NCI-H774 (cell line): ENCODE data around the gene LGMN.

Experiments used
- DNase-seq: peaks from one replicate; lab custom pipeline; 2025; lab: John Stamatoyannopoulos, UW

The LGMN gene

DNA sequence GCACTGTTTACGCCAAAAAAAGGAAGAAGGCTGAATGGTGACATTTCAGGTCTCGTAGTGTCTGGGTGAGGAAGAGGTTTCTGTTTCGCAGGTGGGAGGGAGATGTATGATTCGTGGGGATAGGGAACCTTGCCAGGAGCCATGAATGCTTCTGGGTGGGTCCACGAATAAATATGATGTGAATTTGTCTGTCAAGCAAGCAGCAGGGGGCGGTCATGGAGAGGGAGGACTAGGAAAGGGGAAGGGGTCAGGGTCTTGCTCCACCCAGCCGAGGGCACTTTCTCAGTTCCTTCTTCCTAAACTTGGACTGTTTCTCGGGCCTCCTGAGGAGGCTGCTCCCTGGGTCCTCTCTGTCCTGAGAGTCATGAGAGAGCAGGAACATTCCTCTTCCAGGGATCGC, 72.5 kb downstream of the LGMN start:
- no peak for DNase-seq

DNA sequence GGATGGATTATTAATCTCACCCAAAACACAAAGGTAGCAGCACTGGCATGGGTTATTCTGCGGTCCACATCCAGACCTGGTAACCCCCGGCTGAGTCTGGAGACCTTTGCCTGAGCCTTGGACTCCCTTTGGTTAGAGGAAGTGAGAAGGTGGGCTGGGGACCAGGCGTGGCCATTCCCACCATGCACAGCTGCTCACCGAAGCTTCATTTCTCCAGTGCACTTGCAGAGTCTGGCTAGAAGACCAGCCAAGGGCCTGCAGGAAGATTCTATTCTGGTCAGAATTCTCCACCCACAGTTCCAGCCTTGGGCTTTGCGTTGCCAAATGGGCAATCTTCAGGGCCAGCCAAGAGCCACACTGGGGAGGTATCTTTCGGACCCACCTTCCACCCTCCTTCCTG, 73.0 kb downstream of the LGMN start:
- DNase-seq: no peak

DNA sequence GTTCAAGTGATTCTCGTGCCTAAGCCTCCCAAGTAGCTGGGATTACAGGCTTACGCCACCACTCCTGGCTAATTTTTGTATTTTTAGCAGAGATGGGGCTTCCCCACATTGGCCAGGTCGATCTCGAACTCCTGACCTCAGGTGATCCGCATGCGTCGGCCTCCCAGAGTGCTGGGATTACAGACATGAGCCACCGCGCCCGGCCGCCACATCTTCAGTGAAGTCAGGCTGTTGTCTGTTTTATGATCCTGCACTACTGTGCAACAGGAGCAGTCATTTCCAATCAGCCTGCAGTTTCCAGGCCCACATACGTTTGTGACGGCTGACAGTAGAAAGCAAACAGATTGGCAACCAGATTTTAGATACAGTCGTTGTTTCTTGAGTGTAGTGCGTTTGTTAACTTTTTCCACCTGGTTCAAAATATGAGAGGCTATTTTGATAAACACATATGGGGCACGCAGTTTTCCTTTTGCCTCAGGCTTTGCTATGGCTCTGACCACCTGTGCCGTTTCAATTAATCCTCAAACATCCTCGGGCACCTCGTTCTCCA, 74.8 kb downstream of the LGMN start:
- DNase-seq: no peak

DNA sequence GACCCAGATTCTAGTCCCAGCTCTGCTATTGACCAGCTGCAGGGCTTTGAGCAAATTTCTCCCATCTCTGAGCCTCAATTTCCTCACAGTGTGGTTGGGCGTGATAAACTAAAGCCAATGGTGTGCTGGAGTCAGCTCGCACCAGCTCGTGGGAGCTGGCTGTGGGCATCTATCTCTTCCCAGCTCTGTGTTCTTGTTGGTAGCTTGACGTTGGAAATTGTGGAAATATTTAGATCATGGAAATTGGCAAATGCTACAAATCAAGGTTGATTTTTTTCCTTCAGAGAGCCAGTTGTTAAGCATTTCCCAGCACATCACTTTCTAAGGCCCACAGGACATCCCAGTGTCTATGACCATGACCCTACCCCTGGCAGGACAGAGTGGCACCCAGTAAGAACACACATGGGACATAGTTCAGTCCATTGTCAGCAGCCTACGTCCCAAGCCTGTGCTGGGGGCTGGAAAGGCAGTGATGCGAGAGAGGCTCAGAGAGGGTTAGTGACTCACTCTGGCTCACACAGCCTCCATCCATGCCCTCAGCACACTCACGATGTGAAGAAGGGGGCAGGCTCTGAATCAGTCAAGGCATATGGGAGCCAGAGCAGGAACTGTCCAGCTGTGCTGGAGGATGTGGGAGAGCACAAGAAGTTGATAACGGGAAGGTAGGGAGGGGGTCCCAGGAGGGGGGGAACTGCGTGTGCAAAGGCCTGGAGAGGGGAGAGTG, 77.6 kb downstream of the LGMN start:
- no peak for DNase-seq

DNA sequence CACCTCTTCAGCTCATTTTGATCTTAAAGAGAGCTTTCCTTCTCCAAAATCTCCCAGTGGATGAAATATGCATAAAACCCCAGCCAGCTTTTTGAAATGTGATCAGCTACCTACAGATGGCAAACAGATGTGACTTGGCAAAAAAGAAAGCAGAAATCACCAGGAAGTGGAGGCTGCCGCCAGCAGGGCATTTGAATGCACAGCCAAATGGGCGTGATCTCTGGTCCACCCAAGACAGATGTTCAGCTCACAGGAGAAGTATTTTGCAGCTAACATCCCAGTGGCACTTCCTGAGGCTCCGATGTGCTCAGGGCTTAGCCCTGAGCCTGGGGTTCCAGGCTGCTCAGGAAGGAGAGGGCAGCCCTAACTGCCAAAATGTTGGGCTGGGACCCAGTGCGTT, 78.3 kb downstream of the LGMN start:
- DNase-seq: no peak

DNA sequence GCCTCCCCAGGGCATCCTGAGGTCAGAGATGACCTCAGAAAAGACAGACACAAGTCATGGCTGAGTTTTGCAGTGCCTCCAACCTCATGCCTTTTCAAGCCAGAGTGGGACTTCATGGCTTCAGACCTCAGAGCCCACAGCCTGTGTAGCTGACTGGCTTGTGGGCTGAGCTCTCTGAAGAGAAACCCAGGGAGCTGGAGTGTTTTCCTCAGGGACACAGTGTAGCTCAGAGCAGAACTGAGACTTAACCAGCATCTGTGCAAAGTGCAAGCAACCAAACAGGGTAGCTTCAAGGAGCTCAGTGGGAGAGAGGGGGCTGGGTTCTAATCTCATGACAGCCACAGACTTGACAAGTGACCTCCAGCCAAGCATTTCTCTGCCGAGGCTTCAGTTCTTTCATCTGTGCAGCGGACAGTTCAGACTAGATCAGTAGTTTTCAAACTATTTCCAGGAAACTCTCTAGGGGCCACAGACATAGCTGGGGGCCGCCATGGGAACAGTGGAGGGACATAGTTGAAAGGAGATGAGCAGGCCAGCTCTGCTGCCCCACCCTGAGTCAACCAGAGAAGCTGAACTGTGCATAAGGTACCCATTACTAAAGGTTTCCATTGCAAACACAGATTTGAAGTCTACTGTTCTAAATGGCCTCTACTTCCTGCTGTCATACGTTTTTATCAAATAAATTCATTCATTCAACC, 80.0 kb downstream of the LGMN start:
- DNase-seq: no peak

DNA sequence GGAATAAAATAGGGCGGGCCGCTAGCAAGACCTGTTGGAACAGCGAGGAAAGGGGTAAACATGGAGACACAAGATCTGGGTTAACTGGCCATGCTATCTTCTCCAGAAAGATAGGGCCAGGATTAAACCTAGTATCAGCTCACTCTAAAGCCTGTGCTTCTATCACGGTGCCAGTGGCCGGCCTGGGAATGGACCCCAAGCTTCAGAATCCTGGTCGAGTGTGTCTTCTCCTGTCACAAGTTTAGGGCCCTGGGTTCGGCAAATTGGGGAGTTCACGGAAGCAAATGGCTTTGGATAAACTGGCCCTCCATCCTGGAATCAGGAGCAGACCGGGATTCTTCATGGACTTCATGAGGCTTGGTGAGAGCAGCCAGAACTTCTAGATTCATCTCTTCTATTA, 82.2 kb downstream of the LGMN start:
- DNase-seq: no peak

DNA sequence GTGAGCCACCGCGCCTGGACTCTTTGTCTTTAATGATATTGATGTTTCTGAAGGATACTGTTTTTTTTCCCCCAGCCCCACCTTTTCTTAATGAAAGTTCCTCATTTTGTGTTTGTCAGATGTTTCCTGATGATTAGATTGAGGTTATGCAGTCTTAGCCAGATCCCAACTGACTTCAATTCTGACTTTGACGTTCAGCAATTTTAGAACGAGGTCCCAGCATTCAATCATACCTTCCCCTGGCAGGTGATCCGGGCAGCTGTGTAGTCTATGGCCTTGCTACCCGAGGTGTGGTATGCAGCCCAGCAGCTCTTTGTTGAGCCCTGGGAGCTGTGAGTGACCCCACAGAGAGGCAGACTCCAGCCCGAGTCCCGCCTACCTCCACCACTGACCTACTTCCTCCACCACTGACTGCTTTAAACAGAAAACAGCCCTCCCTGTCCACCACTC, 82.7 kb downstream of the LGMN start:
- no peak for DNase-seq

DNA sequence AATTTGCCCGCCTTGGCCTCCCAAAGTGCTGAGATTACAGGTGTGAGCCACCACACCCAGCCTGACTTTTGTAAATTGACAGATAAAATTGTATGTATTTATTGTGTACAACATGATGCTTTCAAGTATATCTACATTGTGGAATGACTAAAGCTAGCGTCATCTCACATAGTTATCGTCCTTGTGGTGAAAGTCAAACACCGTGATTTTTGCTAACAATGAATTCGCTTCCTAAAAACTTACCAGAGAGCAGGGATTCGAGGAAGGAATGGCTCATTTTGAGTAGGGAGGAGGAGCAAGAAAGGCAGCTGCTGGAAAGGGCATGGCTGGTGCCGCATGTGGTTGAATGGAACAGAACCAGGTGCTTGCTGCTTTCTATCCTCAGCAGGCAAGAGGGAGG, 85.4 kb downstream of the LGMN start:
- DNase-seq: no peak

DNA sequence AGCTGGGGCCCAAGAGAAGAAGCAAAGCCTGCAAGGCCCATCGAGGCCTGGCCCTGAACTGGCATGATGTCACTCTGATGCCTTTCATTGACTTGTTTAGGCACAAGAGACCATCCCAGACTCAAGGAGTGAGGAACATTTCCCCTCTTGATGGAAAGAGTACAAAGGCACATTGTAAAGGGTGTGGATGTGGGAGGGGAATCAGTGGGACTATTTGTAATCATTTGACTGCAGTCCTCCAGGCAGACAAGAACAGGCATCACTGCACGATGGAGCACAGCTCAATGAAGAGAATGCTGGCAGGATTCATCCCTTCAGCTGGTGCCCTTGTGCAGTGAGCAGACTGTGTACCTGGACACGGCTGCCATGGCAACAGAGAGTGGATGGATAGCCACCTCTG, 87.9 kb downstream of the LGMN start:
- no peak for DNase-seq

DNA sequence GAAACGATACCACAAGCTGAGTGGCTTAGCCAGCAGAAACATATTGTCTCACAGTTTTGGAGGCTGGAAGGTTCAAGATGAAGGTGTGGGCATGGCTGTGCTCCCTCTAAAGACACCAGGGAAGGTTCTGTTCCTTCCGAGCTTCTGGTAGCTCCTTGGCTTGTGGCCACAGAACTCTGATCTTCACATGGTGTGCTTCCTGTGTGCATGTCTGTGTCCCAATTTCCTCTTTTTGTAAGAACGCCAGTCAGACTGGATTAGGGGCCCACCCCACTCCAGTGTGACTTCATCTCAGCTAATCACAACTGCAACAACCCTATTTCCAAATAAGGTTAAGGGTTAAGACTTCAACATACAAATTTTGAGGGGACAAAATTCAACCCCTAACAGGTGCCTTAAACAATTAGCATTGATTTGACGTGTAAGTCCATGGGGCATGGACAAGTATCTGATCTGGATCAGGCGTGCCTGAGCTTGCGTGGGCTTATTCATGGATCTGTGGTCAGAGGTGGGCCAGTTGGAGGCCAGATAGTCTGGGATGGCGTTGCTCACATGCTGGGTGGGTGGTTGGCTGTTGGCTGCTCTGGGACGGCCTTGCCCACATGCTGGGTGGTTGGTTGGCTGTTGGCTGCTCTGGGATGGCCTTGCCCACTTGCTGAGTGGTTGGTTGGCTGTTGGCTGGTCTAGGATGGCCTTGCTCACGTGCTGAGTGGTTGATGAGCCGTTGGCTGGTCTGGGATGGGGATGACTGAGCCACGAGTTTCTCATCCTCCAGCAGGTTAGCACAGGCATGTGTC, 88.5 kb downstream of the LGMN start:
- DNase-seq: no peak

DNA sequence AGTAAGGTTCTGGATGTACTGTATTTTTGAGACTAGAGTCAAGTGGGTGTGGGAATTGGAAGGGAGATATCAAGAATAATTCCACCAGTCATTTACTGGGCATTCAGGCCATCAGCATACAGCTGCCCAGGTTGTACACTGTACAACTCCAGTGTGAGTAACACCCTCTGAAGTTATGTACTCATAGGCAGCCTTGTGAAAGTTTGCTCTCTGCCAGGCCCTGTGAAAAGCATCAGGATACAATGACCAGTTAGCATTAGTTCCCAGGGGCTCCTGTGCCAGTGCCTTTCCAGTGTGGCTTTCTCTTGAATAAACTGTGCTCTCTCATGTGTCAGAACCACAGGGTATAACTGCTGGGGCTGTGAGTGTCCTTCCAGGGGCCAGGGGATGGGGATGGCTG, 89.7 kb downstream of the LGMN start:
- DNase-seq: no peak

DNA sequence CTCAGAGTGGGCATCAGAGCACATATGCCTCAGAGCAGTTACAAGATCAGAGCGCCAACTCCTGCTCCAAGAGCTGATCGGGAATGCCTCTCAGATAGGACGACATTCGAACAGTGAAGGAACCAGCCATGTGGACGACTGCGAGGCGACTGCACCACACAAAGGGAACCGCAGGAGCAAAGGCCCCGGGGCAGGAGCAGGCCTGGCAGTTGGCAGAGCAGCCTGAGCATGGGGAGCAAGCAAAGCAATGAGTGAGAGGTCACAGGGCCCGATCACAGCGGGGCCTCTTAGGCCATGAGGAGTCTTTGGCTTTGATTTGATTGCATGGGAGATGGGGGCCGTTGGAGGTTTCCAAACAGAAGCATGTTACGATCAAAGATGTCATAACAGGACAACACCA, 90.3 kb downstream of the LGMN start:
- DNase-seq: no peak

DNA sequence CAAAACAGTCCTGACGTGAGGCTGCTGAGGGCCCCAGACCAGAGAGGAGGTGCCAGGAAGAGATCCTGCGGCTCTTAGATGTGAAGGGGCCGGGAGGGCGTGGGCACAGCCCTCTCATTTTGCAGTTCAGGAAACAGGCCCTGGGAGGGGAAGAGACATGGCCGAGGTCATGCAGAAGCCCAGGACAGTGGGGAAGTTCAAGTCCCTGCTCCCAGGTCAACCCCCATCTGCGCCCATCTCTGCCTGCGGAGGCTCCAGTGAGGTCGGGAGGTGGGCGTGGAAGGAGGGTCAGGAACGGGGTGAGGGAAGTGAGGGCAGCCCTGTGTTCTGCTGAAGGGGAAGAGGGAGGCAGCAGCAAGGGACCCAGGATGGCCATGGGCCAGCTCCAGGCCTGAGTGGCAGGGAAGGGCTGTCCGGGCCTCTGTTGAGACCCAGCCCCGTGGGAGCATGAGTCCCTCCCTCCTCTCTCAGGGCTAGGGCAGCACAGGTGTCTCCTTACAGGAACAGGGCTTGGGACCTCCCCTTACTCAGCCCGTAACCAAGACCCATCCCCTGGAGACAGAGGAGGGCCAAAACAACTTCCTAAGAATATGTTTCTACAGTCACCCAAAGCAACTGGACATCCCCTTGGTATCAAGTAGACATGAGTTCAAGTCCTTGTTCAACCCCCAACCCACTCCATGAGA, 90.8 kb downstream of the LGMN start:
- no peak for DNase-seq

DNA sequence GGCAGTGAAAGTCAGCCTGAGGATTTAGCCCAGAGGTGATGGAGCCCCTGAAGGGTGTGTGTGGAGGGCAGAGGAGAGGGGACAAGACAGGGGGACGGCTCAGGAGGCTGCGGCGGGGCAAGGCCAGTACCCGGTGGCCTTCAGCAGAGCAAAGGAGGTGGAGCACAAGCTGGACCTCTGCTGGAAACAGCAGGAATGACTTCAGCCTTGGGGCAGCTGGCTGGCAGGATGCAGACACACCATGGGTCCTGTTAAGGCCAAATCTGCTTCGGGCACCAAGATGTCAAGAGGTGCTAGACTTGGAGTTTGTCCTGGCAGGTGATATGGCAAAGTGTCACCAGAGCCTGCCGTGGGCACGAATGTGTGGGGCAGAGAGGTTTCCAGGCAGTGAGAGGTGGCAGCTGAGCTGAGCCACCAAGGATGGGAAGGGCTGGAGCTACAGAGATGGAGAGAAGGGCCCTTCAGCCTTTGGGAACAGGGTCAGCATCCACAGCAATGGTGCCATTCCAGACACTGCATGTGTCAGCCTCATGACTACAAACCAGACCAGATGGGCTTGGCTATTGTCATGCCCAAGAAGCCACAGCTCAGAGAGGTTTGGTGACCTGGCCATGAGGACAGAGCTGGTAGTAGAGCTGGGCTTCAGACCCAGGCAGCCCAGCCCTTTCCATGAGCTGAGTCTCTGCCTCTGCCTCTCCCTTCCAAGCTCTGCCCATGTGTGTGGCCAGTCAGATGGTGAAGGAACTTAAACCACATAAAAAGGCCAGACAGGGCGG, 91.9 kb downstream of the LGMN start:
- DNase-seq: no peak

DNA sequence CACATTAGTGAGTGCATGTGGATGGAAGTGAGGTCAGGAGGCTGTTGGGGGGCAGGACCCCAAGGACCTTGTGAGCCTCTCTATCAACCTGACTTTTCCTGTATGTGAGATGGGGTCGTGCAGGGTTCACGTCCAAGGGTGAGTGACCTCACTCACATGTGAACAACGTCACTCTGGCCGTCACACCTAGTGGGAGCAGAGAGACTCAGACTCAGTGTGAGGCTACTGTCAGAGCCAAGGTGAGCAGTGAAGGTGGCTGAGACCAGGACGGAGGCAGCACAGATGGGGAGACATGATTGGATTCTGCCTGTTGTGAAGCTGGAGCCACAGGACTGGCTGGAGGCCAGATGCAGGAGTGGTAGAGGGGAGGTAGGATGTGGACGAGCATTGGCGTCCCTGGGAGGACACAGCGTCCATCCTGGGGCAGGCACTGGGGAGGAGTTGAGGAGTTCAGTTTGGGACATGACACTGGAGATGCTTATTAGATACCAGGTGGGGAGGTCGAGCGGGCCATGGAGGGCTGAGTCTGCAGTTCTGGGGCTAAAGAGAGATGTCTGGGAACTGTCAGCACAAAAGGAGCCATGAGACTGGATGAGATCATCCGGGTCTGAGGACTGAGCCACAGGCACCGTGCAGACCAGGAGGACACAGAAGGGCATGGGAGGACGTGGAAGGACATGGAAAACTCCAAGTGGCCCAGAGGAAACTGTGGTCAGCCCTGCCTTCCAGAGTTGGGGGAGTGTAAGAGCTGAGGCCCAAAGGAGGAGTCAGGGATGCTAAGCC, 92.8 kb downstream of the LGMN start:
- DNase-seq: no peak

DNA sequence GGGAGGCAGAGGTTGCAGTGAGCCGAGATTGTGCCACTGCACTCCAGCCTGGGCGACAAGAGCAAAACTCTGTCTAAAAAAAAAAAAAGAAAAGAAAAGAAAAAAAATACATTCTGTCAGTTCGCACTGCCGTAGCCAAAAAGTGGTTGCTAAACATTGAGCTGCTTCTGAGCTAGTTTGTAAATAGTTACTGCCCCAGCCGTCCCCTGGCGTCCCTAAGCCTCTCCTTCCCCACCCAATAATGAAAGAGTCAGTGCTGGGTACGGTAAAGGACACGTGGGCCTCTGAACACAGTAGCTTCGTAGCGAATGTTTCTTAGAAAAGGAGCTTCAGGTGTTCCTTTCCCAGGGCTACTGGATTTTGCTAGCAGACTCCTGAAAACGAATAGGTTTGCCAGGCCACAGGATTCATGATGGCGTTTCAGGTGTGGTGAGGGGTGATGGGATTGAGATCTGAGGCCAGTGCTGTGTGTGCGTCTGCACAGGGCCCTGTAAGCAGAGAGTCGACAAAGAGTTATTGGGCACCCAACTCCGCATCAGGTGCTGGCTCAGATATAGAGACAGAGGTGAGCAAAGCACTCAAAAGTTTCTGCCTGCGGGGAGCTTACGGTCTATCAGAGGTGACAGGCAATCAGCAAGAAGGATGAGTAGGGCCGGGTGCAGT, 94.1 kb downstream of the LGMN start:
- no peak for DNase-seq
